Neuron (in vitro differentiated cells): Measurements from ENCODE around the gene GSKIP.
"Not testable (repeated sequence)": the region's sequence is repeated elsewhere in the genome, so short reads cannot be mapped to it uniquely, and the experiment has no call there.

ENCODE experiments used
- H2AFZ ChIP-seq: one replicate; pipeline ENCODE4 v1.6.1; 2013; ENCODE audit warnings: low read depth, mild to moderate bottlenecking, inconsistent platforms, low read length, moderate library complexity
- H3K27me3 ChIP-seq: one replicate; pipeline ENCODE4 v1.6.1; 2013; ENCODE audit warnings: low read length; ENCODE audit not compliant: insufficient read depth
- H3K36me3 ChIP-seq: one replicate; pipeline ENCODE4 v1.6.1; 2013; ENCODE audit warnings: low read length; ENCODE audit not compliant: insufficient read depth
- H3K4me1 ChIP-seq: one replicate; pipeline ENCODE4 v1.6.1; 2013; ENCODE audit warnings: low read length; ENCODE audit not compliant: insufficient read depth
- H3K4me3 ChIP-seq: 2 replicates; pipeline ENCODE4 v1.5.1; 2013; ENCODE audit warnings: mild to moderate bottlenecking, low read length, moderate library complexity
- H3K9me3 ChIP-seq: one replicate; pipeline ENCODE4 v1.6.1; 2013; ENCODE audit warnings: low read length

The GSKIP gene

DNA sequence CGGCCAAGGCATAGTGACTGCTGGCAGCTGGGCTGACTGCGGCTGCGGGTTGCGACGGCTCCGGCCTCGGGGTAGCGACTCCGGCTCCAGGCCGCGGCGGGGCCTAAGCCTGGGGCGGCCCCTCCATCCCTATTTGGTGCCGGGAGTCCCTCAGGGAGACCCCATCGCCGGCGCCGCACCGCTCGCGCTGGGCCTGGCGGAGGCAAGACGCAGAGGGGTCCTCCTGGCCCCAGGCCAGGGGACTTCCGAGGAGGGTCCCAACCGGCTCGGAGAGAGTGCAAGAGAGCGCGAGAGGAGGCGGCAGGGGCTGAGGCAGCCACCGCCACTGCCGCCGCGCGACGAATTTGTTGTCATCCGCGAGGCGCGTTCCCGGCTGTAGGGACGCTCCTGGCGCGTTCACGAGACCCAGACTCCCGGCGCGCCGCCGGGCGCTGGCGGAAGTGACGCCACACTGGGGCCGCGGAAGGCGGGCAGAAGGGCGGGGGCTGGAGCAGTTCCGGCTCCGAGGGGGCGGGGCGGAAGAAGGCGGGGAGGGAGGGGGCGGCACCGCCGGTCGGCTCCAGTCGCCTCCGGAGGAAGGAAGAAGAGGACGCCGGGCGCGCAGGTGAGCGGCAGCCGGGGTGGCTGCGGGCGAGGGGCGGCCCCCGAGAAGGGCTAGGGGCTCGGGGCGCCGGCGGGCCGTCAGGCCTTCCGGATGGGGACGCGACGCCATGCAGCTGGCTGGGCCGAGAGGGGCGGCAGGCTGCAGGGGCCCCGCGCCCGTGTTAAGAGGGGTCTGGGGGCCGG, at the start of gene GSKIP, which contains the start of gene ATG2B:
GSKIP (plus strand) TSS at position 562 of the 786 bp plus-strand sequence. CDS start 18,722 bp downstream, outside the sequence.
ATG2B (minus strand) TSS at position 377 of the 786 bp plus-strand sequence; CDS start at position 12, 365 bp downstream.
- Histone ChIP-seq H2AFZ (peak within 1 kb of the TSS; percentile 92), H3K4me1 (peaks cover 20% of the 10 kb centered on the region), H3K36me3 (no peaks in the 10 kb centered on the region), H3K4me3 (peak within 1 kb of the TSS; percentile 75), H3K27me3 (no peaks in the 10 kb centered on the region), H3K9me3 (no peaks in the 10 kb centered on the region)

- no peak overlapping the region for H2AFZ ChIP-seq
- no peaks in the 10 kb centered on the region for H3K9me3 ChIP-seq
- no peak overlapping the region for H3K4me3 ChIP-seq
- H3K27me3 ChIP-seq = no peaks in the 10 kb centered on the region
- H3K4me1 ChIP-seq = no peaks in the 10 kb centered on the region
- H3K36me3 ChIP-seq = peaks cover 58% of the 10 kb centered on the region
These were observed 47.2 kb upstream of the GSKIP start for GRCh38 chr14:96316087-96316486.

DNA sequence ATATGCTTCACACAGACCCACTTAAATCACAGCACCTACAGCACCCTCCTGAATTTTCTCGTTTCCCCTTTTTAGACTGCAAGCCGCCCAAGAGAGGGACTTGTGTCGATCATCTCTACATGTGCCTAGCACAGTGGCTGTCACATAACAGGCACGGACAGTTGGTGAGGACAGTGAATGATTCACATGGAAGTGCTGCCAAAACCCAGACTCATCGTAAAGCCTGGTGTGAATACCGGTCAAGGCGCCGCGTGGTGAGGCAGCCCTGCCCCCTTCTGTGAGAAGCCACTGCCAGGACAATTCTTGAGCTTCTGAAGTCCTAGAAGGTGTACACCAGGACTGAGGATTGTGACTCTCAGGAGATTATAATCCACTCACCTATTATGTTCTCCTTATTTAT, 44.5 kb upstream of the GSKIP start:
- Histone ChIP-seq H3K36me3 (peaks cover 61% of the 10 kb centered on the region), H2AFZ (no peak overlapping the region), H3K4me1 (no peaks in the 10 kb centered on the region), H3K9me3 (no peaks in the 10 kb centered on the region), H3K27me3 (no peaks in the 10 kb centered on the region), H3K4me3 (no peak overlapping the region)

DNA sequence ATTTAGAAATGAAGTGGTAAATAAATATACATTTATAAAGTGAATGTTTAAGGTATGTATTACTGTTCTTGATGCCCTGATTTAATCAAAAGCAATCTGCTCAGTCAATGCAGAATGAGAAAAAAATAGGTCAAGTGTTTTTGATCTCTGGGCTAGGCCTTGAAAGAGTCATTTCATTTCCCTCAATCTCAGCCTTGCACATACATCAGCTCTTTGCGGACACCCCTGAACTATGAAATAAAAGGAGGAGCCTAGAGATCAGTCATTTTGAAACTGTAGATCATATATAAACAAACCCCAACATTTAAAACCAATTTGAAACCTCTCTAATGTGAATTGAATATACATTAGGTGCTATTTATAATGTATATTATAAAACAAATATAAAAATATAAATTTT, 42.7 kb upstream of the GSKIP start:
- Histone ChIP-seq H3K4me1 (no peaks in the 10 kb centered on the region), H3K27me3 (no peaks in the 10 kb centered on the region), H3K36me3 (peaks cover 52% of the 10 kb centered on the region), H2AFZ (no peak overlapping the region), H3K9me3 (no peaks in the 10 kb centered on the region), H3K4me3 (no peak overlapping the region)

GRCh38 chr14:96324219-96324618, 39.1 kb upstream of the GSKIP start:
- Histone ChIP-seq H3K27me3 (no peaks in the 10 kb centered on the region), H3K9me3 (no peaks in the 10 kb centered on the region), H3K4me3 (no peak overlapping the region), H3K36me3 (peaks cover 39% of the 10 kb centered on the region), H3K4me1 (no peaks in the 10 kb centered on the region), H2AFZ (no peak overlapping the region)

- H3K27me3 ChIP-seq = no peaks in the 10 kb centered on the region
- H3K9me3 ChIP-seq = peaks cover 2% of the 10 kb centered on the region
- H3K4me3 ChIP-seq = no peak overlapping the region
- no peaks in the 10 kb centered on the region for H3K4me1 ChIP-seq
- no peak overlapping the region for H2AFZ ChIP-seq
- H3K36me3 ChIP-seq = peaks cover 17% of the 10 kb centered on the region
These were observed 24.8 kb upstream of the GSKIP start for GRCh38 chr14:96338551-96338950.

DNA sequence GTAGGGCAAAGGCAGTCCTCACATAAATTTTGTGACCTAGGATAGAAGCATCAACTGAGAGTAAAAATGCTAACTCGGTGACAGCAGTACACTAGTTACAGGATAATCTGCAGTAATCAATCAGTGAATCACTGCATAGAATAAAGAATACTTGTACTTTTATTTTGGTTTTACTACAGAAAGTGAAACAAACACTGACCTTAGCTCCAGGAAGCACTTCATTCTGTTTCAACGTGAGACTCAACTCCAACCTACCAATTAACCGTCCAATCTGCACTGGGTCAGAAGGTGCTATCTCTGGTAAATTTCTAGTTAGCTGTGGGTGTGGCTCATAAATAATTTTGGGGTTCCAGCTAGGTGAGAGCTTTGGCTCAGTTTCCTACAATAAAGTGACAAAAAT, 22.0 kb upstream of the GSKIP start:
- no peak overlapping the region for H3K4me3 ChIP-seq
- peaks cover 2% of the 10 kb centered on the region for H3K9me3 ChIP-seq
- H3K36me3 ChIP-seq = peaks cover 17% of the 10 kb centered on the region
- H2AFZ ChIP-seq = no peak overlapping the region
- no peaks in the 10 kb centered on the region for H3K4me1 ChIP-seq
- H3K27me3 ChIP-seq = no peaks in the 10 kb centered on the region

DNA sequence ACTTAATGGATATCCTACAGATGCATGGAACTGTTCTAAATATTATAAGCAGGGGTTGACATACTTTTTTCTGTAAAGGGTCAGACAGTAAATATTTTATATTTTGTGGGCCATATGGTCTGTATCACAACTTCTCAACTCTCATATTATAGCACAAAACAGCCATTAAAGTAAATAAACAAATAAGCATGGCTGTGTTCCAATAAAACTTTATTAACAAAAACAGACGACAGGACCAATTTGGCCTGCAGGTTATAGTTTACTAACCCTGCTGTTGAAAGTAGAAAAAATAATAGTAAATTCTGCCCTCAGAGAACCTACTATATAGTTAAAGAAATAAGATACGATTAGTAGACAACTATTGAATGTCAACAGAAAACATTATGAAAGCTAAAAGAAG, 17.7 kb upstream of the GSKIP start:
- no peaks in the 10 kb centered on the region for H3K4me1 ChIP-seq
- no peak overlapping the region for H2AFZ ChIP-seq
- no peaks in the 10 kb centered on the region for H3K27me3 ChIP-seq
- H3K36me3 ChIP-seq = peaks cover 5% of the 10 kb centered on the region
- H3K9me3 ChIP-seq = no peaks in the 10 kb centered on the region
- H3K4me3 ChIP-seq = no peak overlapping the region

DNA sequence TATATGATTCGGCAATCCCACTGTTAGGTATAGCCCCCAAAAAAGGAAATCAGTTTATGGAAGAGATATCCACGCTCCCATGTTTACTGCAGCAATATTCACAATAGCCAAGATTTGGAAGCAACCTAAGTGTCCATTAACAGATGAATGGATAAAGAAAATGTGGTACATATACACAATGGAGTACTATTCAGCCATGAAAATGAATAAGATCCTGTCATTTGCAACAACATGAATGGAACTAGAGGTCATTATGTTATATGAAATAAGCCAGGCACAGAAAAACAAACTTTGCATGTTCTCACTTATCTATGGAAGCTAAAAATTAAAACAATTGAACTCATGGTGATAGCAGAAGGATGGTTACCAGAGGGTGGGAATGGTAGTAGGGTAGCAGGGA, 15.4 kb upstream of the GSKIP start:
- H3K36me3 ChIP-seq, H3K4me3 ChIP-seq, H3K4me1 ChIP-seq, H2AFZ ChIP-seq, H3K9me3 ChIP-seq, H3K27me3 ChIP-seq: not testable (repeated sequence)

- H3K36me3 ChIP-seq = peaks cover 2% of the 10 kb centered on the region
- H3K4me1 ChIP-seq = no peaks in the 10 kb centered on the region
- peaks cover 4% of the 10 kb centered on the region for H3K9me3 ChIP-seq
- no peak overlapping the region for H3K4me3 ChIP-seq
- no peak overlapping the region for H2AFZ ChIP-seq
- no peaks in the 10 kb centered on the region for H3K27me3 ChIP-seq
These were observed 13.8 kb upstream of the GSKIP start for GRCh38 chr14:96349286-96350075.

- peaks cover 2% of the 10 kb centered on the region for H3K36me3 ChIP-seq
- no peak overlapping the region for H3K4me3 ChIP-seq
- H2AFZ ChIP-seq = no peak overlapping the region
- H3K4me1 ChIP-seq = no peaks in the 10 kb centered on the region
- no peaks in the 10 kb centered on the region for H3K27me3 ChIP-seq
- peaks cover 4% of the 10 kb centered on the region for H3K9me3 ChIP-seq
These were observed 11.3 kb upstream of the GSKIP start for GRCh38 chr14:96351986-96352385.

DNA sequence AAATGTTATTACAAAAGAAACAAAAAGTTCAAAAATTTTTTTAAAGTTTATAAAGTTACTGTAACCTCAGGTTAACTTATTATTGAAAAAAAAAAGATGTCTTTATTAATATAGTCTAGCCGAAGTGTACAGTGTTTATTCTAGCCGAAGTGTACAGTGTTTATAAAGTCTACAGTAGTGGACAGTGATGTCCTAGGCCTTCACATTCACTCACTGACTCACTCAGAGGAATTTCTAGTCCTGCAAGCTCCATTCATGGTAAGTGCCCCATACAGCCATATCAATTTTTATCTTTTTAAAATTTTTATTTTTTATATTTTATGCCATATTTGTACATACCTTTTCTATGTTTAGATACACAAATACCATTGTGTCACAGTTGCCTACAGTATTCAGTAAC, 10.6 kb upstream of the GSKIP start:
- peaks cover 4% of the 10 kb centered on the region for H3K9me3 ChIP-seq
- H3K4me1 ChIP-seq = no peaks in the 10 kb centered on the region
- H2AFZ ChIP-seq = no peak overlapping the region
- H3K36me3 ChIP-seq = peaks cover 2% of the 10 kb centered on the region
- H3K27me3 ChIP-seq = no peaks in the 10 kb centered on the region
- no peak overlapping the region for H3K4me3 ChIP-seq

DNA sequence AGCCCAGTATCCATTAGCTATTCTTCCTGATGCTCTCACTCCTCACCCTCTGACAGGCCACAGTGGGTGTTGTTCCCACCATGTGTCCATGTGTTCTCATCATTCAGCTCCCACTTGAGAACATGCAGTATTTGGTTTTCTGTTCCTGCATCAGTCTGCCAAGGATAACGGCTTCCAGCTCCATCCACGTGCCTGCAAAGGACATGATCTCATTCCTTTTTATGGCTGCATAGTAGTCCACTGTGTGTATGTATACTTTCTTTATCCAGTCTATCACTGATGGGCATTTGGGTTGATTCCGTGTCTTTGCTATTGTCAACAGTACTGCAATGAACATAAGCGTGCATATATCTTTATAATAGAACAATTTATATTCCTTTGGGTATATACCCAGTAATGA, 9.1 kb upstream of the GSKIP start:
- peaks cover 4% of the 10 kb centered on the region for H3K9me3 ChIP-seq
- H3K4me3 ChIP-seq = no peak overlapping the region
- no peaks in the 10 kb centered on the region for H3K4me1 ChIP-seq
- H3K36me3 ChIP-seq = peaks cover 2% of the 10 kb centered on the region
- H3K27me3 ChIP-seq = no peaks in the 10 kb centered on the region
- H2AFZ ChIP-seq = no peak overlapping the region
